Measurements from ENCODE around the gene AMFR.

- TF ChIP-seq CTCF (IDR thresholded peaks at IDR 0.05) (no peak), POLR2A (IDR thresholded peaks at IDR 0.05) (no peak)
Observed at GRCh38 chr16:56336071-56336688, 89.2 kb downstream of the AMFR start.

Data from testis (tissue), 2 donors.